Heart left ventricle (tissue), 13 donors: Measurements from ENCODE around the gene DNAJB13.

Experiments used
- POLR2A ChIP-seq, 2 donors: fragments of 450-650 bp; IDR thresholded peaks; one replicate each; pipeline ENCODE4 v1.6.1; 2017; ENCODE audit warnings: antibody characterized with exemption in 2 of 2, mild to moderate bottlenecking in 2 of 2, moderate library complexity in 2 of 2
- TF ChIP-seq, protein P1 (sequence below), 12 donors: fragments of 200-600 bp; sonication (generic) in 4 of 12; IDR thresholded peaks; one replicate each; pipeline versions ENCODE4 v1.5.0 to v1.8.0; 2018 to 2022; ENCODE audit warnings: antibody characterized with exemption in 12 of 12, mild to moderate bottlenecking in 5 of 12
- donor health status: ischemic (EF 13 %, LVEDD 7.1; RV severe dilation, severe dysfunction).
- donor health status: DM: no; HTN: yes; CAD: no.
- donor health status: DM: no; HTN: no; CAD: no.
- donor health status: ischemic (EF 25% LVEDD 6.9; RV normal size, moderate dysfunction).
- donor health status: ischemic (EF 25% LVEDD 5.7; RV mildly dilated, moderate dysfunction).
- donor health status: ischemic (EF 35%, LVEDD 5.7; RV mildly dilated, moderate dysfunction).
- donor health status: nonischemic (EF 11% LVEDD 7.7; RV severe dilation, severe dysfunction).
- donor health status: DM: yes; HTN: yes; CAD: no.
- donor health status: PGD.
- donor health status: ischemic (EF 29% LVEDD 5.4; RV normal size, mild dysfunction).
- donor health status: nonischemic (EF 23%, LVEDD 6.1; RV moderate dilation, normal function).

DNA sequence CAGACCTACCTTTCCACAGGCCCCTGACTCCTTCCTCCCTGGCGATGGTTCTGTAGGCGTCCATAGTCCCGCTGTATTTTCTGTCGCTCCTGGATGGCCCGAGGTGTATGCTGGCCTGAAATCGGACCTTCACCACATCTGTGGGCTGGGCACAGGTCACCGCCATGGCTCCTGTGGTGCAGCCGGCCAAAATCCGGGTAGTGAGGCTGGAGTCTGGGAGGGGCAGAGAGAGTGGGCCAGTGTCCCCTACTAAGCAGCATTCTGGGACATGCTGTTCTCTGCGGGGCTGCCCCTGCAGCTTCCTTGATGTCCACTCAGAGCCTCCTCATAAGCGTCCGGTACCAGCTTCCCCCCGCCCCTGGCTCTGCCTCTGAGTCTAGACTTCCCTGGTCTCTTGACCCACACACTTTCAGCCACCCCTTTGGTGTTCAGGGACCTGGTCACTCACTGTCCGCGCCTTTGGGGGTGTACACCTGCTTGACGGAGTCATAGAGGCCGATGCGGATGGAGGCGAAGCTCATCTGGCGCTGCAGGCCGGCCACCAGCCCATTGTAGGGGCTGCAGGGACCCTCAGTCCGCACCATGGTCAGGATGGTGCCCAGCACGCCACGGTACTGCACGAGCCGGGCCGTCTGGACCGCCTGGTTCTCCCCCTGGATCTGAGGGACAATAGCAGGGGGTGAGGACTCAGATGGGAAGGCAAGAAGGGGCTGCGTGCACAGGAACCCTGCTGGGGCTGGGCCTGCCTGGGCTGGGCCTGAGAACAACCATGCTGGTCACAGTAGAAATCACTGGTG, 55.1 kb downstream of the DNAJB13 start:
- TF ChIP-seq, protein P1, sequence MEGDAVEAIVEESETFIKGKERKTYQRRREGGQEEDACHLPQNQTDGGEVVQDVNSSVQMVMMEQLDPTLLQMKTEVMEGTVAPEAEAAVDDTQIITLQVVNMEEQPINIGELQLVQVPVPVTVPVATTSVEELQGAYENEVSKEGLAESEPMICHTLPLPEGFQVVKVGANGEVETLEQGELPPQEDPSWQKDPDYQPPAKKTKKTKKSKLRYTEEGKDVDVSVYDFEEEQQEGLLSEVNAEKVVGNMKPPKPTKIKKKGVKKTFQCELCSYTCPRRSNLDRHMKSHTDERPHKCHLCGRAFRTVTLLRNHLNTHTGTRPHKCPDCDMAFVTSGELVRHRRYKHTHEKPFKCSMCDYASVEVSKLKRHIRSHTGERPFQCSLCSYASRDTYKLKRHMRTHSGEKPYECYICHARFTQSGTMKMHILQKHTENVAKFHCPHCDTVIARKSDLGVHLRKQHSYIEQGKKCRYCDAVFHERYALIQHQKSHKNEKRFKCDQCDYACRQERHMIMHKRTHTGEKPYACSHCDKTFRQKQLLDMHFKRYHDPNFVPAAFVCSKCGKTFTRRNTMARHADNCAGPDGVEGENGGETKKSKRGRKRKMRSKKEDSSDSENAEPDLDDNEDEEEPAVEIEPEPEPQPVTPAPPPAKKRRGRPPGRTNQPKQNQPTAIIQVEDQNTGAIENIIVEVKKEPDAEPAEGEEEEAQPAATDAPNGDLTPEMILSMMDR (IDR thresholded peaks at IDR 0.05): no peak
- no peak for TF ChIP-seq POLR2A (IDR thresholded peaks at IDR 0.05)
